GM18858 (cell line): Measurements from ENCODE around the gene ITGA7.
A peak's percentile ranks its signal among the peaks of the same experiment; 100 is the strongest.

Experiments
- ATAC-seq: cut with Tn5 transposase; IDR thresholded peaks from one replicate; pipeline ENCODE4 v1.9.1; 2021; ENCODE audit not compliant: unreplicated experiment

The ITGA7 gene, protein sequence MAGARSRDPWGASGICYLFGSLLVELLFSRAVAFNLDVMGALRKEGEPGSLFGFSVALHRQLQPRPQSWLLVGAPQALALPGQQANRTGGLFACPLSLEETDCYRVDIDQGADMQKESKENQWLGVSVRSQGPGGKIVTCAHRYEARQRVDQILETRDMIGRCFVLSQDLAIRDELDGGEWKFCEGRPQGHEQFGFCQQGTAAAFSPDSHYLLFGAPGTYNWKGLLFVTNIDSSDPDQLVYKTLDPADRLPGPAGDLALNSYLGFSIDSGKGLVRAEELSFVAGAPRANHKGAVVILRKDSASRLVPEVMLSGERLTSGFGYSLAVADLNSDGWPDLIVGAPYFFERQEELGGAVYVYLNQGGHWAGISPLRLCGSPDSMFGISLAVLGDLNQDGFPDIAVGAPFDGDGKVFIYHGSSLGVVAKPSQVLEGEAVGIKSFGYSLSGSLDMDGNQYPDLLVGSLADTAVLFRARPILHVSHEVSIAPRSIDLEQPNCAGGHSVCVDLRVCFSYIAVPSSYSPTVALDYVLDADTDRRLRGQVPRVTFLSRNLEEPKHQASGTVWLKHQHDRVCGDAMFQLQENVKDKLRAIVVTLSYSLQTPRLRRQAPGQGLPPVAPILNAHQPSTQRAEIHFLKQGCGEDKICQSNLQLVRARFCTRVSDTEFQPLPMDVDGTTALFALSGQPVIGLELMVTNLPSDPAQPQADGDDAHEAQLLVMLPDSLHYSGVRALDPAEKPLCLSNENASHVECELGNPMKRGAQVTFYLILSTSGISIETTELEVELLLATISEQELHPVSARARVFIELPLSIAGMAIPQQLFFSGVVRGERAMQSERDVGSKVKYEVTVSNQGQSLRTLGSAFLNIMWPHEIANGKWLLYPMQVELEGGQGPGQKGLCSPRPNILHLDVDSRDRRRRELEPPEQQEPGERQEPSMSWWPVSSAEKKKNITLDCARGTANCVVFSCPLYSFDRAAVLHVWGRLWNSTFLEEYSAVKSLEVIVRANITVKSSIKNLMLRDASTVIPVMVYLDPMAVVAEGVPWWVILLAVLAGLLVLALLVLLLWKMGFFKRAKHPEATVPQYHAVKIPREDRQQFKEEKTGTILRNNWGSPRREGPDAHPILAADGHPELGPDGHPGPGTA

DNA sequence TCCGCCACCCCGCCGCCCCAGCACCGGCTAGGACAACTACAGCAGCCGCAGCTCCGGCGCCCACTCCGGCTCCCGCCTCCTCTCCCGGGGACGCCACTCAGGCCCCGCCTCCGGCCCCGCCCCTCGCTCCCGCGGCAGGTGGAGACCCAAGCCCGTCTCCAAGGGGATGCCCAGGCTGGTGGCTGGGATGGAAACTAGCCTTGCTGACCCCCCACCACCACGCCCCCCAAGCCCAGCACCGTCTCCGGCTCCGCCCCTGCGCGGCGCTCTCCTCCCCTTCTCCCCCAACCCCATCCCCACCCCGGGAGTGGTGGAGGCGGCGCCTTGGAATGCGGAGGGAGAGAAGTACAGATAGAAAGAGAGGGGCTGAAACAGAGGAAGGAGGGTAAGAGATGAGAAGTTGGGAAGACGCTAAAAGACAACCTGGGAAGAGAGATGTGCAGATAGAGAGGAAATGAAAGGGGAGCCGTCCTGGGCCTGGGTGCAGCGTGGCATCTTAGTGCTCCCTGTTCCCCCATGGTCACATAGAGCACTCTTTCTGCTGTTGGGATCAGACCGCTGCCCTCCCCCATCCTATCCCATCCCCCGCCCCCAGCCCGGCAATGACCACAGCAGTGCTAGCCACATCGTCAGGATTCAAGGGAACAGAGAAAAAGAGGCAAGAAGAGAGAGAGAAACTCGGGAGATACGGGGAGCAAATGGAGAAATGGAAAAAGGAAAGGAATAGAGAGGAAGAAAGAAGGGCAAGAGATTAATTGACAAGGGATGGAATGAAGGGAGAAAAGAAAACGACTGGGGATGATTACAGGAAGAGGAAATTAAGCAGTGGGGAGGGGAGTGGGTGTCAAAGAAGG lies at the start of gene ITGA7:
Gene ITGA7 (minus strand): TSS at position 64 of the 854 bp plus-strand sequence. CDS start 222 bp downstream, outside the sequence.
- no peak for ATAC-seq

DNA sequence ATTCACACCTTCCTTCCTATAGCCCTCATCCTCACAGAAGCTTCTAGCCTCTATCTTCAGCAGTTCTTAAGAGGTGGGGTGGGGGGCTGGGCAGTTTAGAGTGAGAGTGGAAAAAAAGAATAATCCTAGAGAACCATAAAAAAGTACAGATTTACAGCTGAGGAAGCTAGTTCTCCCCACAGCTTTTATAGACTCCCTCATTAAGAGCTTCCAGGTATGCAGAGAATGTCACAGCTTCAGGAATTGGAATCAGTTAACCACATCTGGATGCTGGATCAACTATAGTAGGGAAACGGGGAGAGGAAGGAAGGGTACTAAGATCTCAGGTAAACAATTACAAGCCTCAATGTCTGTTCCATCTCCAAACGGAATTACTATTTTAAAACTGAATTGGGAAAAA lies 47.5 kb upstream of the ITGA7 start:
- ATAC-seq, result no peak

DNA sequence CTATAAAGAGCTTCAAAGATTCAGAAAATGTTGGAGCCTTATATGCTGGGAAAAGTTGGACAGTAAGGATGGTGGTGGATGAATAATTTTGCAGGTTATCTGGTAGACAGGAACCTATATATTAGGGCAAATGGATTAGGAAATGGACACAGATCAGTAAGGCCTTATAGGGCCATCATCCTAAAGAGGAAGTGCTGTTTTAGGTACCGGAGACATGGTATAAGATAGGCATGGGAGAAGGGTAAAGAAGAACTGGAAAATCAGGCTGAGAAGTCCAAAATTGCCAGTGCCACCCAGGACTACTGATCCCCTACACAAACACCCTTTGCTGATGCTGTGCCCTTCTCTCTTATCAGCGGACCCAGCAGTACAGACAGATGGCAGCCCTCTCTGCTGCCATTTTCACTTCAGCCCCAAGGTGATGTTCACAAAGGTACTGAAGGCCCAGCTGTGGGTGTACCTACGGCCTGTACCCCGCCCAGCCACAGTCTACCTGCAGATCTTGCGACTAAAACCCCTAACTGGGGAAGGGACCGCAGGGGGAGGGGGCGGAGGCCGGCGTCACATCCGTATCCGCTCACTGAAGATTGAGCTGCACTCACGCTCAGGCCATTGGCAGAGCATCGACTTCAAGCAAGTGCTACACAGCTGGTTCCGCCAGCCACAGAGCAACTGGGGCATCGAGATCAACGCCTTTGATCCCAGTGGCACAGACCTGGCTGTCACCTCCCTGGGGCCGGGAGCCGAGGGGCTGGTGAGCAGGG lies 40.7 kb upstream of the ITGA7 start:
- ATAC-seq, result no peak

DNA sequence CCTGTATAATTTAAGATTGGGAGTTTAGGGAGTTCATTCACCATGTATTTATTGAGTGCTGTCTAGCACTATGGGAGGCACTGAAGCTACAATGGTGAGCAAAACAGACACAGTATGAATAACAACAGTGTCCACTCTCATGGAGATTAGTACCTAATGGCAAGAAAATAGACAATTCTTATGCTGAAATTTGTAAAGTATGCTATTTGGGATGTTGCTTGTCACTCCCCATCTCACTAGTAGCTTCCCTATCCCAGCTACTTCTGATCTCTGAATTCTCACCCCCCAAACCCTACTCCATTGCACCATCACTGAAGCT lies 39.2 kb upstream of the ITGA7 start:
- no peak for ATAC-seq

DNA sequence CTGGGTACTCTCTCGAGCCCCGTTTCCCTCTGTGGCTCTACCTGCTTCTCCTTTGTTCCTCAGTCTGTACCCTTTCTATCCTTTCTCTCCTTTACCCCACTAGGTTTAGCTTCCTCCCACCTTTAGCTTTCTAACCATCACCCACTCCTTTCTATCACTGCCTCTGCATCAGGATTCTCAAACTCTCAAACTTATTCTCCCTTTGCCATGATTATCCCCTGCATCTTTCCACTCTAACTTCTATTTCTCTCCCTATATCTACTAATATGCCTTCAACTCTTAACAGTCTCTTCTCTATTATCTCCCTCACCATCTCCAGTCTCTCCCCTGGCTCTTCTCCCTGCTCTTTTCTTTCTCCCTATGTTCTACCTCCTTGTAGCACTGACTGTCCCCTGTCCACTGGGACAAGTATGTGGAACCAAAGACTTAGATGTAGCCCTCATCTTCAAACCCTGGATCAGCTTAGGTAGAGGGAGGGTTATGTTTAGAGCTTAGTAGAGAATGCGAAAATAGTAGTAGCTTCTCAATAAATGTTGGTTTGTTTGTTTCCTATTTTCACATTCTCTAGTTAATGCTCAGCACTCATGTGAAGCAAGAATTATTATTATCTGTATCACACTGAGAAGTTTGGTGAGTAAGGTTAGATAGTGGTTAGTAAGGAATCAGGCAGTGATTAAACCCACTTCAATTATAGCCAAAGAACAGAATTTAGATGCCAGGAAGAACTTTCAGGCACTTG lies 38.6 kb upstream of the ITGA7 start:
- no peak for ATAC-seq

DNA sequence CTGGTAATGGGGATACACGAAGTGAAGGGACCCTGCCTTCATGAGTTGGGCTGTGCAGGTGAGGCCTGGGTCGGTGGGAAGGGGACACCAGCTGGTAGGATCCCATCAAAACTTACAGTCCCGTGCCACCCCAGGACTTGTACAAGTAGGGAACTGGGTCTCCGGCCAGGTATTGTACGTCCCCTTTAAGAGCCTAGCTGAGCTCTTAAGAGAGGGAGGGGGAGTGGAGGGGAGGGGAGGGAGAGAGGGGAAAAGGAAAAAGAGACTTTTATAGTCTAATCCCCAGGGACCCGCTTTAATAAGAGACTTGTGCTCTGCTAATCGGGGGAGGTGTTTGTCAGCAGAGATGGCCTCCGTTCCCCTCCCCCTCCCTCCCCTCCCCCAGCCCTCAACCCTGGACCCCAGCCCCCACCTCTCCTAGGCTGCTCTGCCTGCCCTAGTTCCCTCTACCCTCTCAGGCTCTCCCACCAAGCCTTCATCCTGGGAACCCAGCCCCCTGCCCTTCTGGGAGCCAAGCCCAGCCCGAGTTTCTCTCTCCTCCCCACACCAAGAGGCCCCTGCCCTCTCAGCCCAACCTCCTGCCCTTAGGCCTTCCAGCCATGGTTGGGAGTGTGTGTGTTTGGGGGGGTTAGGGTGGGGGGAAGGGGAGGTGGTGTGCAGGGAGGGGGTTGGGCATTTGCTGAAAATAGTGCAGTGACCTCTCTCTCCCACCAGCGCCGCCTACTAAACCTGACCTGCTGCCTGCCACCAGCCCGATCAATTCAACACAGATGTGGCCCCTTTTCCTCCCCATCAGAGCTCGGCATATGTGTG lies 37.9 kb upstream of the ITGA7 start:
- no peak for ATAC-seq

DNA sequence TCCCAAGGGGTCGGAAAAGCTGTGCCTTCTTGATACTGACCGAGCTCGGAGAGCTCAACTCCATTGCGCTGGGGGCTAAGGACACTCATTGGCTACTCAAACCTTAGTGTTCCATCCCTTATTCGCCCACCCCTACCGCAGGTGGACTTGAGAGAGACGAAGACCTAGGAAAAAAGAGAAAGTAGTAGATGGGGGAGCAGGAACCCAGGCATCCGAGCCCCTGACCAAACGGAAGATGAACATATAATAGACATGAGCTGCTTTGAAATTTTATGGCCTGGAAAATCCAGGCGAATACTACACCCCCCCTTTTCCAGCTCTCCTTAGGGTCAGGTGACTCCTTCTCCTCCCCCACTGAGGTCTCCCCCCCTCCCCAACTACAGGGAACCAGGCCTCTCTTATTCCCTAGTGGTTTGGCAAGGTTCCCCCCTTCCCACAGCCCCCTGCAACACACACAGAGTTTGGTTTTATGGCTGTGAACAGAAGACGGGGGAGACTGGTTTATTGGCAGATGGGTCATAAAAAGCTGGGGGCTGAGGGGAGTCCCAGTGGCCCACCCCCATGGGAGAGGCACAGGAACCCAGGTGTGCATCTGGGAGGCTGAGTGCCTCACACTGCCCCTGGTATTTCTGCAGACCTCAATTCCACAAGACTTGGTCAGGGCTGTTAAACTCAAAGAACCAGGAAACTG lies 36.8 kb upstream of the ITGA7 start:
- ATAC-seq, result no peak

DNA sequence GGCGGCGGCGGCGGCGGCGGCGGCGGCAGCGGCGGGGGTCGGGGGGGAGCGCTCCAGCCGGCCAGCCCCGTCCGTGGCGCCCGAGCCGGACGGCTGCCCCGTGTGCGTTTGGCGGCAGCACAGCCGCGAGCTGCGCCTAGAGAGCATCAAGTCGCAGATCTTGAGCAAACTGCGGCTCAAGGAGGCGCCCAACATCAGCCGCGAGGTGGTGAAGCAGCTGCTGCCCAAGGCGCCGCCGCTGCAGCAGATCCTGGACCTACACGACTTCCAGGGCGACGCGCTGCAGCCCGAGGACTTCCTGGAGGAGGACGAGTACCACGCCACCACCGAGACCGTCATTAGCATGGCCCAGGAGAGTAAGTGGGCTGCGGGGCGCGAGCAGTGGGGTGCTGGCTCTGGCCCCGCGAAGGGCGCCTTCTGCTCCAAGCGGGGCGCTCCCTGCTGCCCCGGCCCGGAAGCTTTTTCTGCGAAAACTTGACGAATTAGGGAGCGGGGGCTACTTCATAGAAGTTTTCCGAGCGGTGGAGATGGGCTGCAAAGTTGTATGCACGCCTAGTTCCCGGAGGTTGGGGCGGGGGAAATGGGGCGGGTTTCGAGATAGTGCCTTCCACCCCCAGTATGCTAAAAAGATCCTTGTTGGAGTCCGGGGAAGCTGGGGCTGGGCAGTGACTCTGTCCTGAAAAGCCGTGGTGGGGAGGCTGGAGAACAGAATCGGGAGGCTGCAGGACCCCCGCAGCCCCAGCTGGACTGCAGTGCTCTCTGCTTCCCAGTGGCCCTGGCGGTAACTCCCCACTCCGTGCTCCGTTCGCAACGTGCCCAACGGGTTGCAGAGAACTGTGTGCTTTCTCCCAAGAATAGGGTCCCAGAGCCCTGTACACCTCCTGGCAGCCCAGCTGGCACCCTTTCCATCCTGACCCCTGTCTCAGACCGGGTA lies 36.0 kb upstream of the ITGA7 start:
- ATAC-seq, result no peak

DNA sequence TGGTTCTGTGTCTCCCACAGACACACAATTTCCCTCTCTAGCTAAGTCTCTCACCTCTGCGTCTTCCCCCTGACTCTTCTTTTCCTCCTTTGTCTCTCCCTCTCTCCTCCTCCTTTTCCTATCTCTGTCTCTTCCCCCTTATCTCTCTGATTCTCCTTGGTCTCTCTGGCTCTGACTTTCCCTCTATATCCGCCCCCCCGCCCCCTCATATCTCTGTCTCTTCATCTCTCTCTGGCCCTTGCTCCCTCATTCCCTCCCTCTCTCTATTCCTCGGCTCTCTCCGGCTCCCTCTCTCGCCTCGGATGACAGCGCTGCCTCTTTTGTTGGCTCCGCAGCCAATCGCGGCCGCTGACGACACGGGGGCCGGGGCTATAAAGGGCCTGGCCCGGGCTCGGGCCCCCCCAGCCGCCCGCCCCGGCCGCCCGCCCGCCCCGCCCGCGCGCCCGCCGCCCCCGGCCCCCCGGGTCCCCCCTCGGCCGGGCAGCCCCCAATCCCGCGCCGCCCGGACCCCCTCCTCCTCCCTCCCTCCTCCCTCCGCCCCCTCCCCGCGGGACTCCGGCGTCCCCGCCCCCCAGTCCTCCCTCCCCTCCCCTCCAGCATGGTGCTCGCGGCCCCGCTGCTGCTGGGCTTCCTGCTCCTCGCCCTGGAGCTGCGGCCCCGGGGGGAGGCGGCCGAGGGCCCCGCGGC lies 35.2 kb upstream of the ITGA7 start, which contains the start of gene GDF11:
Gene GDF11 (plus strand): TSS at position 404 of the 687 bp plus-strand sequence. CDS start 195 bp downstream, at position 599.
- ATAC-seq, result no peak

DNA sequence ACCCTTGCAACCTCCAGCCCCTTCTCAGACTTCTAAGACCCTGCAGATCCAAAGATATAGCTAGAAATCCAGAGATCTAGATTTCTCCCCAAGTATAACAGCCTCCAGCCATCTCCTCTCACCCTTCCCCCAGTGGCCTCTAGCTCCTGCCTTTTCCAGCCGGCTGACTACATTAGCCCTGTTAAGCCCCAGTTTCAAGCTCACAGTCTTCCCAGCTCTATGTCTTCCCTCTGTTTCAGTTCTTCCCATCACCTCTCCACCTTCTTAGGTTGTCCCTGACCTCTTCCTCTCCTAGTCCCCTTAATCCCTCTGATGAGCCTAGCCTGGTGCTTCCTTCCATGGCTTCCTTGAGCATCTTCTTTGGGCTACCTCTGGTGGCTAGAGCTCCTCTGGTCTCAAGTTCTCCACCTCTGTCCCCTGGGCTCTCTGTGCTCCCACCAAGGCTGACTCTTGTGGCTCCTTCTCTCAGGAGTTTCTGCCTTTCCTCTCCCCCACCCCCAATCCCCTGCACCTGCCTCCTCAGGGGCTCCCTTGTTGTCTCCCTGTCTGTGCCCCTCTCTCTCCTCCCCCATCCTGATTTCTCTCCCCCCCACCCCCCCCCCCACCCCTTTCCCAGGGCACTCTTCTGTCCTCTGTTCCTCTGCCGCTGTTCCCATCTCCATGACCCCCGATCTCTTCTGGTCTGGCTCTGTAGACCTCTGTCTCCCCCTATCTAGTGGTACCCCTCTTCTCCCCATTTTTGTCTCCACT lies 34.4 kb upstream of the ITGA7 start:
- ATAC-seq, result no peak

DNA sequence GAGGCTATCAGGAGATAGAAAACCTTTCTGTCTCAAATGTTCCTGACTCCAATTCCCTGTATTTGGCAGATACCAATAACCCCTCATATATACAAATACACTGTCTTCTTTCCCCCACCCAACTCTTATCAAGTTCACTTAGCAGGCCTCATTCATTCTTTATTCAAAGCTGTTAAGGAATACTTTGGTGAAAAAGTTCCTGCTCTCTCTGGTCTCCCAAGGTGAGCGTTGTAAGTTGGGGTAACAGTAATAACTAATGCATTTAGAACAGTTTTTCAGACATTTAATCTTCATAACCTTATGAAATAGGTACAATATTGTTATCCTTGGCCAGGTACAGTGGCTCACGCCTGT lies 31.3 kb upstream of the ITGA7 start:
- ATAC-seq, result no peak

DNA sequence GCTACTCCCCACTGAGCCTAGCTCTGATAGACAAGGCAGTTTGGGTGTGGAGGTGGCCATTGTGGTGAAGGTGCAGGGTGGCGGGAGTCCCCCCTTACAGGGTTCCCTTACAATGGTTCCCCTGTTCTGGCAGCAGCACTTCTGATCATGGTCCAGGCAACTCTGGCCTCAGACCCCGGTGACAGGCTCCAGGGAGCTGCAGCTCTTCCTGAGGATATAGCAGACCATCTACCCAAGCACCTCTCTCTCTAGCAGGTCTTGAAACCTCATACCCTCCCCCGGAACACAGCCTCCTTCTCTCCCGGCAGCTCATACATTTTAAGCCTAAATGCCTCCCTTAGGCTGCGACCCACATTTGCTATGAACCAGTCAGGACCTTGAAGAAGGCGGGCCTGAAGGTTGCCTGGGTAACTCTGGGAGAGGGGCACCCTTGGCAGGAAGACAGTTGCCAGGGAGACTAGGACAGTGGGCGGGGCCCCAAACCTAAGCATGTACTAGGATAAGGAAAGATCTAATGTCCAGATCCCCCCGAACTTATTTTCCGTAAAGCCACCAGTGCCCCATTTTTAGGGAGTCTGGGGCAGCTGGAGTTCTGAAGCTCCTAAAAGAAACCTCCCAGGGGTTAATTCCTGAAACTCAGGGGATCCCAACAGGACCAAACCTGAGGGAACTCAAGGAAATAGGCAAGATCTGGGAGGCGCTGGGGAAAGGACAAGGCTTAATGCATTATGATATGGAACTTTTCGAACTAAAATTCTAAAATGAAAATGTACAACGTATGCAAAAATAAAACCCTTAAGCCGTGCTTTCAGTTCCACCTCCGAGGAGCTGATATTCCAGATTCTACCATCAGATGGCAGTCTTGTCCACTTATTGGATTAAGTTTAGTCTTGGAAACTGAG lies 30.7 kb upstream of the ITGA7 start:
- peak; percentile 77 for ATAC-seq

DNA sequence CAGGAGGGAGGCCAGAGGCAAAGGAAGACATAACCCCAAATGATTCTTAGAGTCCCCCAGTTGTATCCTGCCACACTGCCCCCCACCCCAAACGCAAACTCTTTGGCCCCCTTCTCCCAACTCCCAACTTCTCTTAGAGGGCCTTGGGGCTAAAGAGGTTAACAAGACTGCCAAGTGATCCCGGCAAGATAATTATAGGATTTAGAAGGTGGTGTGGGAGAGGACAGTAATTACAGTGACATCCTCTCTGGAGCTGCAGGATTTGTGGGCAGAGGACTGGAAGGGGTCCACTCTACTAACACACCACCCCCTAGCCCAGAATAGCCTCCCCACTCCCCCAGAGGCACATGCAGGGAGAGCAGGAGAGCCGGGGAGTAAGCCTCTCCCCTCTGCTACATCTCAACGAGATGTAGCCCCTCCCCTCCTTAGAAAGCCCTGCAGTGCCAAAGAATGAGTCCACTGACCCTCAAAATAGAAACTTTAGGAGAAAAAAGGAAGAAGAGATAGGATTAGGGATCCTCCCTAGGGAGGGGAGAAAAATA lies 29.9 kb upstream of the ITGA7 start:
- ATAC-seq, result no peak
